ENCODE measurements around the gene UVSSA.

DNA sequence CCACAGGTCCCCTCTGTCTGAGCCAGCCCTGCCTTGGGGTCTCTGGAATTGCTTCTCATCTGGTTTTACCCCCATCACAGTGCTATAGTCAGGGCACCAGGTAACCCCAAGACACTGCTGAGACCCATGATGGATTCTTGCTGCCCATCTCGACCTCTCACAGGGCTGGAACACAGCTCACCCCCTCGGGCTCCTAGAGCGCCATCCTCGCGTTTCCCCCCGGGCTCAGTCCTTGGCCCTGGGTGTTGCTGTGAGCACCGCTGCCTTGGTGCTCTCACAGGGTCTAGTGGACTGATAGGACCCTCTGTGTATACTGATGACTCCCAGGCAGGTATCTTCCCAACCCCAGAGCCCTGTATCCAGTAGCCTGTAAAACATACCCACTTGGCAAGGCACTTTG, 48.5 kb upstream of the UVSSA start:
- TF ChIP-seq, protein P1, sequence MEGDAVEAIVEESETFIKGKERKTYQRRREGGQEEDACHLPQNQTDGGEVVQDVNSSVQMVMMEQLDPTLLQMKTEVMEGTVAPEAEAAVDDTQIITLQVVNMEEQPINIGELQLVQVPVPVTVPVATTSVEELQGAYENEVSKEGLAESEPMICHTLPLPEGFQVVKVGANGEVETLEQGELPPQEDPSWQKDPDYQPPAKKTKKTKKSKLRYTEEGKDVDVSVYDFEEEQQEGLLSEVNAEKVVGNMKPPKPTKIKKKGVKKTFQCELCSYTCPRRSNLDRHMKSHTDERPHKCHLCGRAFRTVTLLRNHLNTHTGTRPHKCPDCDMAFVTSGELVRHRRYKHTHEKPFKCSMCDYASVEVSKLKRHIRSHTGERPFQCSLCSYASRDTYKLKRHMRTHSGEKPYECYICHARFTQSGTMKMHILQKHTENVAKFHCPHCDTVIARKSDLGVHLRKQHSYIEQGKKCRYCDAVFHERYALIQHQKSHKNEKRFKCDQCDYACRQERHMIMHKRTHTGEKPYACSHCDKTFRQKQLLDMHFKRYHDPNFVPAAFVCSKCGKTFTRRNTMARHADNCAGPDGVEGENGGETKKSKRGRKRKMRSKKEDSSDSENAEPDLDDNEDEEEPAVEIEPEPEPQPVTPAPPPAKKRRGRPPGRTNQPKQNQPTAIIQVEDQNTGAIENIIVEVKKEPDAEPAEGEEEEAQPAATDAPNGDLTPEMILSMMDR (IDR thresholded peaks at IDR 0.05; ENCODE audit: low read depth, low read length) = no peak
- no peak for TF ChIP-seq EZH2phosphoT487 (IDR thresholded peaks at IDR 0.05; ENCODE audit: low read depth)
